HG03103 (cell line): ENCODE results near the gene ELL.
"Not testable (repeated sequence)": the region's sequence is repeated elsewhere in the genome, so short reads cannot be mapped to it uniquely, and the experiment has no call there.

ENCODE experiments used
- ATAC-seq: cut with Tn5 transposase; IDR thresholded peaks from one replicate; pipeline ENCODE4 v1.9.1; 2021; ENCODE audit warnings: low read depth; ENCODE audit not compliant: unreplicated experiment

The ELL gene

DNA sequence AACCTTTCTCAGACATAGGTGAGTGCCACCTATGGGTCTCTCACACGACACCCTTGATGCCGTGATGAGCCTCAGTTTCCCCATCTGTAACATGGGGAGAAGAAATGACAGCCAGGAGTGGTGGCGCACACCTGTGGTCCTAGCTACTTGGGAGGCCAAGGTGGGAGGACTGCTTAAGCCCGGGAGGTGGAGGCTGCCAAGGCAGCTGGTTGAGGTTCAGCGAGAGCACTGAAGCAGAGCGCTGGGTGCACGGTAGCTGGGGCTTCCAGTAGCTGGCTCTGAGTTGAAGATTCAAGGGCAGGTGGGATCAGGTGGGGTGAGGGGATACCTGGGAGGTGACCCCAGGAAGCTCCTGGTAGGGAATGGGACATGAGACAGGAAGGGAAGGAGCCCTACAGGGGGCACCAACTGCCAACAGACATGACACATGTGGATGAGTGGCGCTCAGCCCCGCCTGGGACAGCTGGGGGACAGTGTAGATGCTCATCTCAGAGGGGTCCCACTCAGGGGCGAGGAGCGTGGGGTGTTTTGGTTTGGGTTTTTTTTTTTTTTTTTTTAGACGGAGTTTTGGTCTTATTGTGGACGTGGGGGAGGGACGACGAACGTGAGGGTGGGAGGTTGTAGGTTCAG, 109.1 kb downstream of the ELL start:
- no peak for ATAC-seq

DNA sequence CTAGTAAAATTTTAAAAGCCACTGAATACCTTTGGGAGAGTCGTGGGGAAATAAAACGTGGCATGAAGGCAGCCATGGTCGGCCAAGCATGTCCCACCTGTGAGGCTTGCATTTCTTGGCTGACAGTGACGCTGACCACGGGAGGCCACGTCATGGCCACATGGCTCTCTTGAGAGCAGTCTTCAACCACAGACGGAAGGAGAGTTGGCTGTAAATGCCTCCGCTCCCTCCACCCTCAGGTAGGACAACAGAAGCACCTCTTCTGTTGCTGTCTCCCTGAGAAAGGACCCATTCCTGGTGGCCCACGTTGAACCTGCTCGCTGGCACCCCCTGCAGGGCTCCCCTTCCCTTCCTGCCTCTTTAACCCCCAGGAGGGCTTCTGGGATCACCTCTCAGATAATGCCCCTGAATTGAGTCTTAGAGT, 113.8 kb downstream of the ELL start:
- no peak for ATAC-seq

DNA sequence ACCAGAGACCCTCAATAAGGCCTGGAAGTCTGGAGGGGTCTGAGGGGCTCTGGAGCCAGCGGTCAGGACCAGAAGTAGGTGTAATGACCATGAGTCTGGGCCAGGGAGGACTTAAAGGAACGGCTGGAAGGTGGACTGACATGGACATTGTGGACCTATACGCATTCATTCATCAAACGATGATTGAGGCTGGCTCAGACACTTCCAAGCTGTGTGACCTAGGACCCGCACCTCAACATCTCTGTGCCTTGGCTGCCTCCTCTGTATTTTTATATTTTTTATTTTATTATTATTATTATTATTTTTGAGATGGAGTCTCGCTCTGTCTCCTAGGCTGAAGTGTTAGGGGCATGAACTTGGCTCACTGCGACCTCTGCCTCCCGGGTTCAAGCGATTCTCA, 115.1 kb downstream of the ELL start:
- ATAC-seq = no peak

- not testable (repeated sequence) for ATAC-seq
Observed at GRCh38 chr19:18405754-18406153, 116.1 kb downstream of the ELL start.

GRCh38 chr19:18402455-18403248, 119.2 kb downstream of the ELL start:
- ATAC-seq = not testable (repeated sequence)

- ATAC-seq = no peak
Observed at GRCh38 chr19:18401580-18402112, 120.2 kb downstream of the ELL start.

DNA sequence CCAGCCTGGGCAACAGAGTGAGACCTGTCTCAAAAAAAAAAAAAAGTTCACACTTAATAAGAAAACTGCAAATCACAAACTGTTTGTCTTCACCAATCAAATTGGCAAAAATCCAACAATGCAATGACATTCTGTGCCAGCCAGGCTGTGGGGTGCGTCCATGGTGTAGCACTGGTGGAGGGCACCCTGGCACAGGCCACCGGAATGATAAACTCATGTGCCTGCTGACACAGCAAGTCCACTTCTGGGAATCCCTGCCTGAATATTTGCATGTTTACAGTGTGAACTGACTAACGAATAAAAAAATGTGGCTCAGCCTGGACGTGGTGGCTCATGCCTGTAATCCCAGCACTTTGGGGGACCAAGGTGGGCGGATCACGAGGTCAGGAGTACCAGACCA, 122.9 kb downstream of the ELL start:
- ATAC-seq = no peak

- ATAC-seq = no peak
Observed at GRCh38 chr19:18397242-18398202, 124.3 kb downstream of the ELL start, which contains the start of gene LRRC25. Gene LRRC25, minus strand, starts transcription at chr19:18397622. Its CDS starts 659 bp downstream, at chr19:18396963.

DNA sequence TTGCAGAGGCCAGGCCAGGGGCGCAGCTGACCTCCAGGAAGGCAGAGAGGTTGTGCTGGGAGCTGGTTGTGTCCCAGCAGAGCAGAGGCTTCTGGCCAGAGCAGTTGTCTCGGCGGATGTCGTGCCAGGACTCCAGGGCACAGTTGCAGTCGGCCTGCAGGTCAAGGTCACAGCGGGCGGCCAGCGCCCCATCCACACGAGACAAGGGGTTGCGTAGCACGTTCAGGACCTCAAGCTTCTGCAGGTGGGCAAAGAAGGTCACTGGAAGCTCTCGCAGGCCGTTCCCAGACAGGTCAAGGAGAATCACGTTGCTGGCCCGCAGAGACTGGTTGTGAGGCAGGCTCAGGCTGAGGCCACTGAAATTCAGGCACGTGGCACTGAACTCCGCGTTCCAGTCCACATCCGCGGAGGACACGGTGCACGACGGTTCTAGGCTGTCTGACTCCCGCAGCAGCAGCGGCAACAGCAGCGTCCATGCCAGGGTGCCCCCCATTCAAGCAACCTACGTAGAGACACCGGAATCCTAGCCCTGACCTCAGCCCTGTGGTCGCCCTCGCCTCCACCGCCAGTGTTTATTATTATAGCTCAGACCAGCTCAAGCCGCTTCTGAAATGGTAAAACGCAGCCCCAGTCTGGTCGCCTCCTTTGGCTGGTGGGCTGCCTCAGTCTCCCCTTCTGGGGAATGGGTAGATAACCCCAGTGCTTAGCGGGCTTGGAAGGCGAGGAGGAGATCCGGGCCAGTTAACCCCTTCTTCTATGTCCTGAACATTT, 125.2 kb downstream of the ELL start:
- no peak for ATAC-seq

- ATAC-seq = no peak
Observed at GRCh38 chr19:18393836-18394235, 128.0 kb downstream of the ELL start.

DNA sequence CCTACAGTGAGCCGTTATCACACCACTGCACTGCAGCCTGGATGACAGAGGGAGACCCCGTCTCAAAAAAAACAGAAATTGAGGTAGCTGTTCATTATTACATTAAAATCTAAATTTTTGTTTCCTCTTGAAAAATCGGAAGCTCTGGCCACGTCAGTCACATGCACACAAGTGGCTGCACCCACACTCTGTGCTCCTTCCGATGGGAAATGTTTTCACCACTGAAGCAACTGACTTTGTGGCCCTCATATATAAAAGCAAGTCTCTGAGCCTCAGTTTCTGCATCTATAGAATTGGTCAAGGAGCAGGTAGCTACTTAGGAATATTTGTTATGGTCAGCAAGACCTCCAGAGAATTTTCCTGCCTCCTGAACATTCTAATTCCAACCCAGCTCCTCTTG, 128.9 kb downstream of the ELL start:
- ATAC-seq = no peak
